Endothelial cell (in vitro differentiated cells): ENCODE results near the gene SEPTIN8. TPM values are rescaled to one million over a fixed set of nuclear protein-coding genes. Genes with fewer than 3 reads are reported as not detected.

ENCODE experiments used
- DNase-seq: peaks from one replicate; pipeline ENCODE4 v3.0.0; 2021; ENCODE audit warnings: low spot score
- H3K27ac Mint-ChIP-seq: one replicate; pipeline ENCODE4 v1.8.0; 2021; ENCODE audit warnings: mixed read lengths, inconsistent platforms; ENCODE audit not compliant: unreplicated experiment
- H3K27me3 Mint-ChIP-seq: one replicate; pipeline ENCODE4 v1.8.0; 2021; ENCODE audit warnings: mild to moderate bottlenecking, moderate library complexity, mixed read lengths, inconsistent platforms; ENCODE audit not compliant: unreplicated experiment
- H3K36me3 Mint-ChIP-seq: one replicate; pipeline ENCODE4 v1.8.0; 2021; ENCODE audit warnings: mild to moderate bottlenecking, low read depth, mixed read lengths, inconsistent platforms; ENCODE audit not compliant: unreplicated experiment
- H3K4me1 Mint-ChIP-seq: one replicate; pipeline ENCODE4 v1.8.0; 2021; ENCODE audit warnings: mild to moderate bottlenecking, mixed read lengths, inconsistent platforms; ENCODE audit not compliant: unreplicated experiment
- H3K4me3 Mint-ChIP-seq: one replicate; pipeline ENCODE4 v1.8.0; 2021; ENCODE audit warnings: mild to moderate bottlenecking, mixed read lengths, inconsistent platforms; ENCODE audit not compliant: unreplicated experiment
- H3K9me3 Mint-ChIP-seq: one replicate; pipeline ENCODE4 v1.8.0; 2021; ENCODE audit warnings: mixed read lengths, inconsistent platforms; ENCODE audit not compliant: unreplicated experiment
- CTCF ChIP-seq: fragments of 200-600 bp; sonication (generic); IDR thresholded peaks from one replicate; pipeline ENCODE4 v1.5.0; 2021; ENCODE audit warnings: antibody characterized with exemption; ENCODE audit not compliant: unreplicated experiment
- total RNA-seq: library from RNA; stranded (reverse); fragmentation: NEBNext Ultra II Directional; extraction: Animal tissue kit (Norgen Biotek cat#: 25700); gene quantifications from one replicate; pipeline ENCODE4 v1.2.1, GENCODE V29; 2021; ENCODE audit not compliant: unreplicated experiment

SEPTIN8 gene
- total RNA-seq, 1 donor from 2014 or later: 22.8 TPM

DNA sequence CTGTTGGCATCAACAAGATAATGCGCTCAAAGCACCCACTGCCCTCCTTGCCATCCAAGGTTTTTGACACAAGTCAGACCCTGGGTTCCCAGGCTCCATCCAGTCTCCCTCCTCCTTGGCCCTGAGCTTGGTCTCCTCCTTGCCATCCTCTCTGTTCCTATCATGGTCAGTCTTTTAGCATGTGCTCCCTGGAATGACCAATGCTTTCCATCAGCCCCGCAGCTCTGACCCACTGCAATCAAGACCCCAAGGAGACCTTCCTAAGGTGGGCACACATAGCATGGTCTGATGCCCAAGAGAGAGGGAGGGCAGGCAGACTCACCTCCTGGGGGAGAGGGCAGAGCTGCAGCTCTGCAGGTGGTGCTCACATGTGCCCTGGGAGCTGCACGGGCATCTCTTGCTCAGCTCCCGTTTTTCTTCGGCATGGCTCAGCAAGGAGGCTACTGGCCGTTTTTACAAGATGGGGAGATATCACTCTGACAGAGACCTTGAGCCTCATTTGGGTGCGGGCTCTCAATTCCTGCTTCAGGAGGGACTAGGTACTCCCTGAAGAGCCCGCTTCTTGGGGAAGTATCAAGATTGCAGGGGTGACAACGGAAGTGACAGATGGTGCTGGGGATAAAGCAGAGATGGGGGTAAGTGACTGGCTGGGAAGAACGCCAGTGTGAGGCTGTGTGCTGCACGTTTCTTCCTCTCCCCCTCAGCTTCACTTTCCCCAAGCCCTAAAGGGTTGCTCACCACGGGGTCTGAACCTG lies 3.3 kb downstream of the SEPTIN8 start:
- Mint-ChIP-seq H3K4me1 (peaks cover 16% of the 10 kb centered on the region), H3K4me3 (no peak overlapping the region), H3K36me3 (peaks cover 9% of the 10 kb centered on the region), H3K9me3 (no peaks in the 10 kb centered on the region), H3K27me3 (peaks cover 11% of the 10 kb centered on the region), H3K27ac (no peak overlapping the region)
- no peak for DNase-seq
- TF ChIP-seq CTCF: no peak

DNA sequence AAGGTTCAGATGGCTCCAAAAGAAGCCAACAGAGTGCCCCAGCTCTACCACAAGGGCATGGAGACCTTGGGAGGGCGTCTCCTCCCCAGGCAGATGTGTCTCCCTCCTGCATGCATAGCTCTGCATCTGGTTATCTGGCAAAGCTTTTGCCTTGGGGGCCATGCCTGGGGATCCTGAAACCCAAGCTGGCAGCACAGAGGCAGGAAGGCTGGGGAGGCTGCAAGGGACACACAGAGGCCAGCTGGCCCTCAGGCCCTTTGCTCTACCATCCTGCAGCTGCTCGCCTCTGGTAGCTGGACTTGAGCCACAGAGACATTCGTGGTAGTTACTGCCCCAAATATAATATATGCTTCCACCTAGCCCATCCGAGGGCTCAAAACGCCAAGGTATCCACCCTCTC lies 3.9 kb downstream of the SEPTIN8 start:
- TF ChIP-seq CTCF: no peak
- H3K4me1 Mint-ChIP-seq: peaks cover 13% of the 10 kb centered on the region
- peaks cover 7% of the 10 kb centered on the region for H3K27me3 Mint-ChIP-seq
- peaks cover 3% of the 10 kb centered on the region for H3K36me3 Mint-ChIP-seq
- no peak for DNase-seq
- H3K27ac Mint-ChIP-seq: no peak overlapping the region
- H3K9me3 Mint-ChIP-seq: no peaks in the 10 kb centered on the region
- no peak overlapping the region for H3K4me3 Mint-ChIP-seq

GRCh38 chr5:132772291-132773070 lies 4.6 kb downstream of the SEPTIN8 start:
- Mint-ChIP-seq H3K9me3 (no peaks in the 10 kb centered on the region), H3K36me3 (no peaks in the 10 kb centered on the region), H3K4me1 (peaks cover 15% of the 10 kb centered on the region), H3K4me3 (no peak overlapping the region), H3K27me3 (peaks cover 7% of the 10 kb centered on the region), H3K27ac (no peak overlapping the region)
- no peak for TF ChIP-seq CTCF
- DNase-seq: no peak

DNA sequence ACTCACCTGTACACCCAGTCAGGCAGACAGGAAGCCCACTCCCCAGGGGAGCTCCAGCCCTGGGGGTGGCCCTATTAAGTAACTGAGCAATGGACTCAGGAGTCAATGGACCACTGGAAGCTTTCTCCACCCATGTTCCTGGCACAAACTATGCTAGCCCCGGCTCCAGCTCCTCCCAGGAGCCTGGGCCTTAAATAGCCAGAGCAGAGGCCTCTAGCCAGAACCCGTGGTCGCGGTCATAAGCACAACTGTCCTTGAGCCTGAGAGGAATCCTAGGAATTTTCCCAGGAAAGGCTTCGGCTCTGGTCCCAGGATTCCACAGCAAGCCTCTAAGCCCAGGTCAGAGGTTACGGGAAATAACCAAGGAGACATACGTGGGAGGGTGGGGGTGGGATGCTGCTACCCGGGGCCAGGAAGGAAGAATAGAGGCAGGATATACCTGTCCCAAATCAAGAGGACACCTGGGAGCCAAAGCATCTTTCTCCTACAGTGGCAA lies 5.5 kb downstream of the SEPTIN8 start:
- no peaks in the 10 kb centered on the region for H3K9me3 Mint-ChIP-seq
- no peak overlapping the region for H3K4me3 Mint-ChIP-seq
- peaks cover 8% of the 10 kb centered on the region for H3K36me3 Mint-ChIP-seq
- peaks cover 21% of the 10 kb centered on the region for H3K4me1 Mint-ChIP-seq
- no peak overlapping the region for H3K27ac Mint-ChIP-seq
- no peak for TF ChIP-seq CTCF
- no peak for DNase-seq
- H3K27me3 Mint-ChIP-seq: peaks cover 9% of the 10 kb centered on the region
